HT-29 (cell line): Measurements from ENCODE around the gene COPE. TPM values are rescaled to one million over a fixed set of nuclear protein-coding genes. Genes with fewer than 3 reads are reported as not detected.
"Not testable (repeated sequence)": the region's sequence is repeated elsewhere in the genome, so short reads cannot be mapped to it uniquely, and the experiment has no call there.

Experiments
- DNase-seq: peaks from one replicate; pipeline ENCODE4 v3.0.0-alpha.2; 2015; ENCODE audit warnings: low spot score
- total RNA-seq: library from RNA; depleted of rRNA; stranded (reverse); fragments of >200 nt; shearing (Covaris generic); gene quantifications from 2 replicates; pipeline ENCODE4 v1.2.3, GENCODE V29; 2014

COPE gene
- total RNA-seq, 1 experiment from 2014 or later, result 290 TPM

DNA sequence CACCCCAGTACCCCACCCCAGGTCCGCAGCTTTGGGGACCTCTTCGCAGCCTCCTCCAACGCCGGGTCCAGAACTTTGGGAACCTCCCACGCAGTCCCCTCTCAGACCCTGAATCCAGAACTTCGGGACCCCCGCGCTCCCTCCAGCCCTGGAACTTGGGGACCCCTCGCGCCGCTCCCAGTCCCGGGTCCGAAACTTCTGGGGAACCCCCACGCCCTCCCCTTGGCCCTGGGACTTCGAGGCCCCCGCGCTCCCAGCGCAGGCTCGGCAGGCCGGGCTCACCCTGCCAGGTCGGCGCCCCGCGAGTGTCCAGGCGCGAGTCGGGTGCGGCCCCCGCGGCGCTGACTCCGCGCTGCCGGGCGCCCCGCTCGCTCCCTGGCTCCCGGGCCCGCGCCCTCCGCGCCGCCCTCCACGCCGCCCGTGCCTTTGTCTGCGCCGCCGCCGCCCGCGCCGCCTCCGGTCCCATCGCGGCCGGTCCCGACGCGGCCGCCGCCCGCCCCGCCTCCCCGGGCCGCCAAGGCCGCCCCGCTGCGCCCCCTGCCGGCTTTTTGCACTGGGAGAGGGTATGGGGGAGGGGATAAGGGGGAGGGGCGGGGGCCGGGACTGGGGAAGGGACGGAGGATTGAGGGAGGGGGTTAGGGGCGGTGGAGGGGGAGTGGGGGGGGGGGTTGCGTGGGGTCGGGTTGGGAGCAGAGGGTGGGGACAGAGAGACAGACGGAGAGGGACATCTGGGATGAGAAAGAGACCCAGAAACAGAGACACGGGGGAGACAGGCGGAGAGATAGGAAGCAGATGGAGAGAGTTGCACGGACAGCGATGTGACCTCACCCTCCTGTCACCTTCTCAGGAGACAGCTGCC, 21.8 kb upstream of the COPE start, which contains the start of gene HOMER3:
HOMER3 (minus strand) TSS at position 449 of the 859 bp plus-strand sequence. CDS start 2,235 bp downstream, outside the sequence.
- peak; percentile 36 for DNase-seq

- no peak for DNase-seq
Measured at GRCh38 chr19:18939922-18940768, 21.0 kb upstream of the COPE start.

DNA sequence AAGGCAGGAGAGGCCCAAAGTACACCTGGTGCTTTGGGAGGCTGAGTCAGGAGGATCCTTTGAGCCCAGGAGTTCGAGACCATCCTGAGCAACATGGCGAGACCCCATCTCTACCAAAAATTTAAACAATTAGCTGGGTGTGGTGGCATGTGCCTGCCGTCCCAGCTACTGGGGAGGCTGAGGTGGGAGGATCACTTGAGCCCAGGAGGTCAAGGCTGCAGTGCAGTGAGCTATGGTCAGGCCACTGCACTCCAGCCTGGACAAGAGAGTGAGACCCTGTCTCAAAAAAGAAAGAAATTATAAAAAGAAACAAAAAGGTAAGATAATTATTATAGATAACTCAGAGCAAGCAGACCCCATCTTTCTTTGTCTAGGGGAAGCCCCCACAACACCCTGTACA, 20.0 kb upstream of the COPE start:
- no peak for DNase-seq

DNA sequence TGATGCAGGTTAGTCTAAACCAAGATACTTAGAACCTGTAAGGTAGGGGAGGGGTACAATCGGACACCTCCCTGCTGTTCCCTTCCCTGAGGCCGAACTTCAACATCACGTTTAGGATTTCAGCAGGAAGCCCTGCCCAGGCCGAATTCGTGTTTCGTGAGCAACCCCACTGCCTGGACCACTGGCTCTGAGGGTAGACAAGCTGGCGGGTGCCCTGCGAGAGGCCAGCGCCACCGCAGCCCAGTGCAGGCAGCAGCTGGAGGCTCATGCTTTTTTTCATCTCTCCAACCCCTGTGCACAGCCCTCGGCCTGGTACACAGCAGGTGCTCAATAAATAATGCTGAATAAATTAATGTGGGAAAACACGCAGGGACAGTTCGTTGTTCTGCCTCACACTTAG, 14.1 kb upstream of the COPE start:
- no peak for DNase-seq

GRCh38 chr19:18932216-18932841, 13.1 kb upstream of the COPE start:
- DNase-seq, result peak; percentile 48

- DNase-seq, result no peak
Measured at GRCh38 chr19:18931316-18932162, 12.4 kb upstream of the COPE start.

DNA sequence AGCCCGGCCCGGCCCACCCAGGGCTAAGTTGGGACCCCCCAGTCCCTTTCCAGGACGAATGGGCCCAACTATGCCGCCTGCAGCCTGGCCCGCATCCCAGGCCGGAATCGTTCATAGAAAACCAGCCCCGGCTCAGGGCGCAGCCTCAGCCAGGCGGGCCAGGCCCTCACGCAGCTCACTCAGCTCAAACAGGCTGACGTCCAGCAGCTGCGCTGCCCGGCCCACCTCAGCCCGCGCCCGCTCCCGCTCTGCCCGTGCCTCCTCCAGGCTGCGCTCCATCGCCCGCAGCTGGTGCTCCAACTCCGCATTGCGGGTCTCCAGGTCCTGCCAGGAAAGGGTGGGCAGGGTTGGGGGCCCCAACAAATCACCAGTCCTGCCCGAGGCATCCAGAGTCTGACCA, 10.1 kb upstream of the COPE start:
- DNase-seq, result no peak

- DNase-seq, result no peak
Measured at GRCh38 chr19:18928018-18928805, 9.0 kb upstream of the COPE start.

GRCh38 chr19:18924684-18925213, 5.6 kb upstream of the COPE start:
- no peak for DNase-seq

GRCh38 chr19:18922228-18922985, 3.2 kb upstream of the COPE start:
- no peak for DNase-seq

DNA sequence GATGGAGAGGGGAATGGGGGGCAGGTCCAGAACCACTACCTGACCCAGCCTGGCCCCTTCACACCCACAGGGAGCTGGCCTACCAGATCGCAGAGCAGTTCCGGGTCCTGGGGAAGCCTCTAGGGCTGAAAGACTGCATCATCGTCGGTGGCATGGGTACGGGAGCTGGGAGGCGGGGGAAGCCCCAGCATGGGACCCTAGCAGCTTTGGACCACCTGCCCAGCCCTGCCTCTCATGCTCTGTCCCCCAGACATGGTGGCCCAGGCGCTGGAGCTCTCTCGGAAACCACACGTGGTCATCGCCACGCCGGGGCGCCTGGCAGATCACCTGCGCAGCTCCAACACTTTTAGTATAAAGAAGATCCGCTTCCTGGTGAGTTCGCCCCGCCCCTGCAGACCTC, 2.4 kb upstream of the COPE start:
- DNase-seq, result no peak

DNA sequence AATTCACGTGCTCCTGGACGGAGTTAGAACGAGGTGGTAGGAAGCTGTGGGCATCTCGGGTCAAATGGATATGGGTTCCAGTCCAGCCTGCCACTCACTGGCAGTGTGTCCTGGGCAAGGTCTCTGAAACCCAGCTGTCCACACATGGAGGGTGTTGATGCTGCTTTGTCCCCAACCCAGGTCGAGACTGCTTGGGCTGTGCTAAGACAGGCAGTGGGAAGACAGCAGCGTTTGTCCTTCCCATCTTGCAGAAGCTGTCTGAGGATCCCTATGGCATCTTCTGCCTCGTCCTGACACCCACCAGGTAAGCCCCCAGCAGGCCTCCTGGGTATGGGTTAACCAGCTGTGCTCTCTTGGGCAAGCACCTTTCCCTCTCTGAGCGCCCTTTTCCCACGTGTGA, 1.2 kb upstream of the COPE start:
- no peak for DNase-seq

DNA sequence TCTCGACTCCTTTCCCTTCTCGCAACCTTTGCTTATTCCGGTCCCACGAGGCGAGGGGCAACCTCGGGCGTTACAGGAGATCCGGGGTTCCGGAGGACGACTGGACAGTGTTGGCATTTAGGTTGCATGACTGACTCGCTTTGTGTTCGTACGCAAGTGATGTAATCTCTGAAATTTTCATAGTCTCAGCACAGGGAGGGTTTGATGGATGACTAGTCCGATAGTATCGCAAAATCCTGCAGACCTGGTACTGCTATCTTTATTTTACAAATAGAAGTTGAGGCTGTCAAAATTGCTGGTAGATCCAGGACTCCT, 670 bp upstream of the COPE start:
- DNase-seq, result no peak

DNA sequence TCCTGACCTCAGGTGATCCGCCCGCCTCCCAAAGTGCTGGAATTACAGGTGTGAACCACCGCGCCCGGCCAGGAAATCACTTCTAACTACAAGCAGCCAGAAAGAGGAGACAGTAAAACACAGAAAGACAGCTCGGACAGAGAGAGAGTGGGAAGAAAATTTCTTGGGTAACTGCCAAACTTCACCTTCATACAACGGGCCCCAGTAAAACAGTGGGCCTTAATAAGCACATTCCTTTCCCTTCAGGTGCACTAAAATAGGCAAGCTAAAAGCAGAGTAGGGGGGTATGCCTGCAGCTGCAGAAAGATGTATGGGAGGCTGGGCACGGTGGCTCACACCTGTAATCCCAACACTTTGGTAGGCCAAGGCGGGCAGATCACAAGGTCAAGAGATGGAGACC, 1.6 kb downstream of the COPE start:
- DNase-seq, result not testable (repeated sequence)

GRCh38 chr19:18915639-18916038, 3.5 kb downstream of the COPE start:
- peak; percentile 54 for DNase-seq

DNA sequence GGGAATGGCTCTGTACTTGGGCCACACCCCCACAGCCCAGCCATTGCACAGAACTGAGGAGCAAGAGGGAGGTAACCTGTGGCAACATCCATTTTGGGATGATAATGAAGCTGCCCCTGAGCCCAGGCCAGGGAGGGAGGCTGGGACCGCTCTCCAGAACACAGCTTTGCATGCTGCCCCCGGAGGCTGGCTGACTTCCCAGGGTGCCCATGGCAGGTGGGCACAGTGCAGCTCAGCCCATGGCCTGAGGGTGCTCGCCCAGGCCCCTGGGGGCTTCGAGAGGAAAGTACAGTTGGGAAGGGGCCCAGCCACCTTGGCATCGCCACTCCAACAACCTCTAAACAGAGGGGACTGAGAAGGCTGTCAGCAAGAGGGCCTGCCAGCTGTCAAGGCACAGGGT, 5.7 kb downstream of the COPE start:
- no peak for DNase-seq

DNA sequence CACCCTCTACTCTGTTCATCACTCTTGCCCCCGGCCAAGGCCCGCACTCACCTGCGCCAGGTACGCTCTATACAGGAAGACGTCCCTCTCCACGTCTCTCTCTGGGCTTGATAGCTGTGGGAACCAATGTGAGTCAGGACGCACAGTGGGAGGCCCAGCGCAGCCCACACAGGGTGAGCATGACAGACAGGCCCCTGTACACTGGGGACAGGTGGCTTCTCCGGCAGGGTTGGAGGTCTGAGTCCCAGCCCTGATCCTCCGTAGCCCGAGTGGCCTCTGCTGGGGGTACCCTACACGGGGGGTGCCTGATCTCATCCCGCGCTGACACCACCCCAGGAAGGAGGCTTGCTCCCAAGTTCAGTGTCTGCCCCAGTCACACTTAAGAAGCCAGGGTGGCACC, 6.3 kb downstream of the COPE start:
- DNase-seq, result no peak

DNA sequence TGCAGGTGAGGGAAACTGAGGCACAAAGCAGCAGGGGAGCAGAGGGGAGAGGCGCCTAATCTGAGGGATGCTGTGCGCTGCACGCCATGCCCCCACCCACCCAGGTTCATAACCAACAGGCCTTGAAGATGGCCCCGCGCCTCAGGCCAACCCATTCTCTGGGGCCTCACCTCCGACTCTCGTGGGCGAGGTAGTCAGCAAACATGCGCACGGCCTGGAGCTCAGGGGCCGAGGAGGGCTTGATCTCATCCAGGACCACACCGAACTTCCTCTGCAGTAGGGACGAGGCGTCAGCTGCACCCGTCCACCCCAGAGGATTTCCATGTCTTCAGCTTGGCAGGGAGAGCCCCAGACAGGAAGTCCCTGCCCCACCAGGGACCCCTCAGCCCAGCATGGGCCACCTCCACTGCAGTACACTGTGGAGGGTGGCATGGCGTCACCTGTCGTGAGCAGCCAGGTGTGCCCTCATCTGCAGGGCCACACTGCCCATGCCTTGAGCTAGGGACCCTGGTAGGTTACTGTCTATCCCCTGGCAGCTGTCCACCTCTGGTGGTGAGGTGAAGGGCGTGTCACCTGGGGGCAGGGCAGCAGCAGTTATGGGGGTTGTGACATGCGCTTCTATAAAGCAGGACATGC, 8.3 kb downstream of the COPE start:
- DNase-seq, result no peak

- no peak for DNase-seq
Measured at GRCh38 chr19:18910010-18910409, 9.2 kb downstream of the COPE start.
